GM19324 (cell line): ENCODE measurements around the gene LPP.
A peak's percentile ranks its signal among the peaks of the same experiment; 100 is the strongest.

Experiments
- ATAC-seq: cut with Tn5 transposase; IDR thresholded peaks from one replicate; pipeline ENCODE4 v1.9.1; 2021; ENCODE audit warnings: mild to moderate bottlenecking, moderate library complexity; ENCODE audit not compliant: unreplicated experiment, low FRiP score

The LPP gene

GRCh38 chr3:188746291-188746783 is 592.4 kb downstream of the LPP start:
- ATAC-seq: no peak

- no peak for ATAC-seq
These were observed 593.5 kb downstream of the LPP start for GRCh38 chr3:188747489-188747888.

DNA sequence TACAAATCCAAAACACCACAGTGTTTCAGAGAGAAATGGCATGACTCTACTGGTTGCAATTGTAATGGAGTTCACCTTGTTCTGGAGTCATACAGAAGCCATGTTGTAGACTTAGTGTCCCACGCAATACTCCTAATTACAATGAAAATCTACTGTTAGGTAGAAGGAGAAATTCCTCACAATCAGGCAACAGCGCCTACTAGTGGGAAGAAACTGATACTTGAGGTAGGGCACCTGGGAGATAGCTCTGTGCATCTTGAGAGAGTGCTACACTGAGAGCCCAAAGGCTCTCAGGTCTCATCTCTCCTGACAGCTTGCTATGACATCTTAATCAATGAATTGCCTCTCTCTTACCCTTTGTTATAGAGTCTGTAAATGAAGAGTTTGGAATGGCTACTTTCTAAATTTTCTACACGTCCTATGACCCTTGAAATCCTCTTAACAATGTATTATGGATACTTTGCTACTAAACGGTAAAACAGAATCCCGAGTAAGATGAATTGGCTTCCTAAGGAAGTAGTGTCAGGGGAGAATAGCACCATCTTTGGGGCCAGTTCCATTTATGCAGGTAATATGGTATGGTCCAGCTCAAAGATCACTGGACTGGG is 595.2 kb downstream of the LPP start:
- ATAC-seq: no peak

GRCh38 chr3:188749830-188750229 is 595.9 kb downstream of the LPP start:
- no peak for ATAC-seq

DNA sequence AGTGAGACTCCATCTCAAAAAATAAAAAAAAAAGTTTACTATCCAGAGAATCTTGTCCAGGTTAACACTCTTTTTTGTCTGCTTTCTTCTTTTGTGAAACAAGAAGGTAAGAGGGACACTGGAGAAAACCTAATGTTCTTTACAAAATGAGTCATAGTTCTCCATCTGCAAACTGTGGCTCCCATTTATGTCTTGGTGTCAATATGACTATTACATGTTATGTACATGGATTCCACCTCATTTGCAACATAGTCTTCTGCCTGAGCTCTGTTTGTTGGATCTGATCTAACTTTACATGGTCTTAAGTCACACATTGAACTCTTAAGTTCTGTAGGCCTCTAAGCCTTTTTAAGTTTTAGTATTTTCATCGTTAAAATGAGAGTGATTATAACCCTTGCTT is 596.7 kb downstream of the LPP start:
- ATAC-seq: no peak

DNA sequence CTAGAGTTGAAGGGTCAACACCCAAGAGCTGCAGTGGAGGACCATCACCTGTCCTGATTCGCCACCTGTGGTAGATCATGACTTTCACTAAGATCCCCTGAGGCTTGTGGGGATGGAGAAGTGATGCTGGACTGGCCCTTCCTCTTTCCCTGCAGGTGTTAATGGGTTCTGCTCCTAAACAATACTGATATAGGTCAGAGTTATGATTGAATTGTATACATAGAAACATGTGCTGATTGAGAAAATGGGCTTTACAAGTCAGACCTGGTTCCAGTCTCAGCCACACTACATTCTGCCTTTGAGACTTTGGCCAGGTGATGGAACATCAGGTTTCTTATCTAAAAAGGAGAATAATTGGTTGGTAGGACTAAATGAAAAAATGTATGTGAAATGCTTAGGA is 598.9 kb downstream of the LPP start:
- ATAC-seq: peak; percentile 15

GRCh38 chr3:188754267-188754666 is 600.3 kb downstream of the LPP start:
- ATAC-seq: no peak

- ATAC-seq: no peak
These were observed 602.3 kb downstream of the LPP start for GRCh38 chr3:188756241-188756640.

DNA sequence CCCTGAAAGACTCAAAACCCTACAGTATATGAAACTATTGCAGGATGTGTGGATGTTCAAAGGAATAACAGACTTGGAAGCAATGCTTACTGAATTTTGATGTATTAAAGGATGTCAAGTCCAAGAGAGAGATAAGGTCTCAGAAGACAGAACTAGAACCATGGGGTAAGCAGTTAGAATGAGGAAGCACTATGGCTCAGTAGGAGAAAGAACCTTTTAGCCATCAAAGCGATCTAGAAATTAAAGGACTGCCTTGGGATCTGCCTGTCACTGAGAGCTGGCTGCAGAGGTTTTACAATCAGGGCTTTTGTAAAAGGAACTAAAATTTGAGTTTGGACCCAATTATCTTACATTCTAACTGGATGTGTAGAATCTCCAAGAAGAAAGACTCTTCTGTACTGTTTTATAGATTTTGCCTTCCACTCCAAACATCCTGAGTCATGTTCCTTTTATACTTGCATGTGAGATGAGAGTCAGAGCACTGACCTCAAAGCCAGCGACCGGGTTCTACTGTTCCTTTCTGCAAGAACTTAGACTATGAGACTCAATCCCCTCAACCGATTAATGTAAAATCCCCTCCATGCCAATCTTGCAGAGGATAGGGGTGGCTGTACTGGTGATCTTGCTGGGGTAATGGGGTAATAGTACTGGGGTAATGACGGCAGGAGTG is 605.5 kb downstream of the LPP start:
- no peak for ATAC-seq

DNA sequence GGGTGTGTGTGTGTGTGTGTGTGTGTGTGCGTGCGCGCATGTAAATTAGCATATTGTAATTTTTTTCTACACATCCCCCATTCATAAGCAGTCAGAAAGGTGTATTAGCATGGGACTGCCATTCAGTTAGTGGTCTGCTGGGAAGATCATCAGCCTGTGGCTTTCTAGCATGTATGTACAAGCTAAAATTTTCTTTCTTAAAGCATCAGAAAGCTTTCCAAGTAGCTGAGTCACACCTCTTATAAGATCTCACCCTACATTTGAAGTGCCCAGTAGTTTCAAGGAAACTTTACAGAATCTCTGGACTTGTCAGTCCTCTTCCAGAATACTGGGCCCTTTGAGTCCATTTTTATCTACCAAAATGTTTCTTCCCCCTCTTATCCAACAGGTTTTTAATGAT is 606.5 kb downstream of the LPP start:
- ATAC-seq: no peak

GRCh38 chr3:188761439-188761838 is 607.5 kb downstream of the LPP start:
- no peak for ATAC-seq

DNA sequence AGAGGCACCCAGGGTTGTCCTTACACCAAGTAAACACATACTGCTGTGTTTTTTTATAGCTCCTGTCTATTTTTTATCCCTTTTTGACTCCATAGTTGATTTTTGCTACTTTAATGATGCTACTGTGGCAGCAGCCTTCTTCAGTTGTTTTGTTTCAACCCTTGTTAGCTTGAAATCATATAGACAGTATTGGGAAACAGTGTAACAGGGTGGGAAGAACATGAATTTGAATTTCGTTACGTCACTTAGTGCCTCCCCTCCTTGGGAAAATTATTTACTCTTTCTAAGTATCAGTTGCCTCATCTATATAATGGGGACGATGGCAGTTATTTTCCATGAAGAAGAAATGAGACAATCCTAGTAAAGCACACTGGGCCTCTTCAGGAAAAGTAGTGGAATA is 608.0 kb downstream of the LPP start:
- ATAC-seq: no peak

DNA sequence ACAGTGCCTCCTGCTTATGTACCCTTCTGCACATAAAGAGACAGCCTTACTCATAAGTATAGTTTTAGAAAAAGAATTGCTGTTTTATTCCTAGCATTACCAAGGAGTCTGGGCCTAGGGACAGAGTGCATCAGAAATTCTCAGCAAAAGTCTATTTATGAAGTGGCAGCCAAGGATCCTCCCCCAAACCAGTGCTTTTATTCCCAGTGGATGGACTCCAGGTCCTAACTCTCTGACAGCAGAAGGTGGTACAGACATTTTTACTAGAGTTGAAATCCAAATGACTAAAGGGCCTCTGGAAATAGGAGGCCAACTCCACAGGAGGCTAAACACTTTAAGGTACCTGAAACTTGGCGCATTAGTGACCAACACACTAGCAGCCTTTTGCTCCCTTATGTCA is 610.7 kb downstream of the LPP start:
- no peak for ATAC-seq

DNA sequence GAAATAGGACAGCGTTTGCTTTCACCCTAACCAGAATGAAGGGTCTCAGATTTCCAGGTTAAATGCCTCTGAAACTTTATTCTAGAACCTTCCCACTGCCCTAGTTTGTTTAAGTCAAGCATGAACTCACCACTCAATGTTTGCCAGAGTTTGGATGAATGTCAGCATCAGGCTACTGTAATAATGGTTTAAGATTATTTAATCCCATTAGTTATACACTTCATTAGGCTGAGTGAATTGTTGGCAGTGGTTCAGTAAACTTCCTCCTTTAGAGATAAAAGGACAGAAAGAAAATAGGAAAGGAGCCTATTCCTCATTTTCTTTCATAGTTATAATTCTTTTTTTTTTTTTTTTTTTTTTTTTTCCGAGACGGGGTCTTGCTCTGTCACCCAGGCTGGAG is 615.9 kb downstream of the LPP start:
- ATAC-seq: no peak

GRCh38 chr3:188772886-188773285 is 618.9 kb downstream of the LPP start:
- no peak for ATAC-seq

GRCh38 chr3:188775412-188775811 is 621.5 kb downstream of the LPP start:
- ATAC-seq: no peak

GRCh38 chr3:188776447-188776846 is 622.5 kb downstream of the LPP start:
- no peak for ATAC-seq

DNA sequence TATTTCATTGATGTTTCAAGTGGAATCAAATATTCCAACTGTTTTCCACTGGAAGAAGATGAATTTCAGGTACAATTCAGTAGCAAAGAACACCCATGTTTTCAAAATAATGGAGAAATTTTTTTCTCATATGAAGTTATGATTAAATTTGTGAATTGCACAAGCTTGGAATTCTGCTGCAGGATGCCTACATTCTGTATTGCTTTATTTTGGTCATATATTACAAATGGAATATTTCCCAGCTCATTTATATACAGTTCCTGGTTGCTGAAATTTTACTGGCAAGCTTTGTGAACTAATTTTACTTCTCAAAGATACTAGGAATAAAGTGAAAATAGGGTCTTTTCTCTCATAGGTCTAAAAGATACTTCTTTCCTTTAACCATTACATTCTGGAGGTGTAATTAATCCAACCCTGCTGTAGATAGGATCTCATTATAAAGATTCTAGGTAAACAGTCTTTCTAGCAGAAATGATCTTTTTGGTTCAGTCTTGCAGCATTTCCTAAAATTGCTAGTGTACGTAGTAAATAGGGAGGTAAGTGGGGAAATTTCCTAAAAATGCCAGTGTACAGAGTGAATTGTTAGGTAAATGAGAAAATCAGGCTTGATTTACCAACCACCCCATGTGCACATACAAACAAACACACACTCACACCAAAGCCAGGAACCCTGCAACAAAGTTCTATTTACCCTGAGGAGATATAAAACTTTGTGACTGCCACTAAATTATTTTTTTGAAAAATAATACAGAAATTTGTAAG is 624.3 kb downstream of the LPP start:
- no peak for ATAC-seq

- ATAC-seq: no peak
These were observed 625.5 kb downstream of the LPP start for GRCh38 chr3:188779281-188779980.

GRCh38 chr3:188780193-188781147 is 626.5 kb downstream of the LPP start:
- ATAC-seq: no peak
